IMR-90 (cell line): ENCODE data around the gene SPPL3. TPM values are rescaled to one million over a fixed set of nuclear protein-coding genes. Genes with fewer than 3 reads are reported as not detected.

ENCODE experiments used
- ATAC-seq: fragments of 200-7000 bp; cut with Tn5 transposase; 2 replicates; pipeline ENCODE4 v1.9.1; 2020; ENCODE audit warnings: low read depth, mild to moderate bottlenecking, moderate library complexity
- BruUV-seq: library from RNA; stranded (reverse); fragments of 400-500 nt; replicated peaks from 2 replicates; lab custom pipeline; 2021; lab: Mats Ljungman, UMichigan
- CTCF ChIA-PET: fragments of 300-600 bp; formaldehyde crosslinking; extraction: SDS; loops from one replicate; lab custom pipeline; 2021; ENCODE audit warnings: antibody characterized with exemption; lab: Yijun Ruan, JAX
- POLR2A ChIA-PET: fragments of 300-600 bp; sonication (Branson Sonifier 250); formaldehyde crosslinking; loops from one replicate; lab custom pipeline; 2022; ENCODE audit warnings: antibody characterized with exemption; ENCODE audit not compliant: unreplicated experiment; lab: Charles Lee
- DNase-seq: peaks from one replicate; pipeline ENCODE4 v3.0.0; 2013
- H2AFZ ChIP-seq: replicated peaks from 2 replicates; pipeline ENCODE3; 2013; ENCODE audit warnings: low read length, mild to moderate bottlenecking; ENCODE audit not compliant: poor library complexity
- H2AK5ac ChIP-seq: 2 replicates; pipeline ENCODE4 v1.6.1; 2013; ENCODE audit warnings: low read depth, low read length, inconsistent platforms
- H2AK9ac ChIP-seq: replicated peaks from 2 replicates; pipeline ENCODE3; 2013; ENCODE audit warnings: mild to moderate bottlenecking, low read depth, low read length, moderate library complexity; ENCODE audit not compliant: poor library complexity
- H2BK120ac ChIP-seq: 2 replicates; pipeline ENCODE4 v1.6.1; 2013; ENCODE audit warnings: low read depth, low read length, inconsistent platforms
- H2BK15ac ChIP-seq: 3 replicates; pipeline ENCODE4 v1.6.1; 2013; ENCODE audit warnings: low read depth, low read length, inconsistent platforms
- H2BK20ac ChIP-seq: 2 replicates; pipeline ENCODE4 v1.6.1; 2013; ENCODE audit warnings: low read depth, mild to moderate bottlenecking, inconsistent platforms, low read length, moderate library complexity
- H2BK5ac ChIP-seq: 2 replicates; pipeline ENCODE4 v1.6.1; 2013; ENCODE audit warnings: mild to moderate bottlenecking, low read depth, low read length, inconsistent platforms; ENCODE audit not compliant: poor library complexity, severe bottlenecking
- H3K14ac ChIP-seq: replicated peaks from 2 replicates; pipeline ENCODE4 v1.6.1; 2013; ENCODE audit warnings: low read depth, low read length, inconsistent platforms
- H3K18ac ChIP-seq: 2 replicates; pipeline ENCODE4 v1.6.1; 2013; ENCODE audit warnings: low read depth, low read length, control low read depth
- H3K23ac ChIP-seq: 2 replicates; pipeline ENCODE4 v1.6.1; 2013; ENCODE audit warnings: low read depth, low read length, inconsistent platforms
- H3K27ac ChIP-seq: 2 replicates; pipeline ENCODE4 v1.5.1; 2013; ENCODE audit warnings: mild to moderate bottlenecking, control low read depth, low read length; ENCODE audit not compliant: insufficient read depth
- H3K27me3 ChIP-seq: 2 replicates; pipeline ENCODE4 v1.6.1; 2013; ENCODE audit warnings: low read length; ENCODE audit not compliant: control insufficient read depth, insufficient read depth
- H3K36me3 ChIP-seq: 2 replicates; pipeline ENCODE4 v1.6.1; 2013; ENCODE audit warnings: low read length, mixed read lengths; ENCODE audit not compliant: control insufficient read depth, insufficient read depth
- H3K4ac ChIP-seq: 2 replicates; pipeline ENCODE4 v1.6.1; 2013; ENCODE audit warnings: low read depth, low read length, inconsistent platforms
- H3K4me1 ChIP-seq: 2 replicates; pipeline ENCODE4 v1.6.1; 2013; ENCODE audit warnings: low read length, mixed read lengths; ENCODE audit not compliant: control insufficient read depth, insufficient read depth
- H3K4me2 ChIP-seq: 2 replicates; pipeline ENCODE4 v1.6.1; 2013; ENCODE audit warnings: low read depth, mild to moderate bottlenecking, control low read depth, low read length, moderate library complexity
- H3K4me3 ChIP-seq: 2 replicates; pipeline ENCODE4 v1.5.1; 2013; ENCODE audit warnings: low read depth, mild to moderate bottlenecking, control low read depth, low read length, moderate library complexity; ENCODE audit not compliant: insufficient read depth
- H3K56ac ChIP-seq: 2 replicates; pipeline ENCODE4 v1.6.1; 2013; ENCODE audit warnings: low read length, inconsistent platforms; ENCODE audit not compliant: insufficient read depth; ENCODE audit errors: extremely low read depth
- H3K79me1 ChIP-seq, 2 experiments: 2 replicates each; pipeline ENCODE4 v1.6.1; 2013; ENCODE audit warnings: low read length in 2 of 2, inconsistent platforms in 1 of 2, low read depth in 1 of 2
- H3K9ac ChIP-seq: 2 replicates; pipeline ENCODE4 v1.6.1; 2013; ENCODE audit warnings: low read depth, low read length, control low read depth
- H3K9me1 ChIP-seq: 2 replicates; pipeline ENCODE4 v1.6.1; 2013; ENCODE audit warnings: low read length, inconsistent platforms; ENCODE audit not compliant: insufficient read depth
- H3K9me3 ChIP-seq: 2 replicates; pipeline ENCODE4 v1.6.1; 2013; ENCODE audit warnings: low read length; ENCODE audit not compliant: control insufficient read depth, insufficient read depth
- H4K20me1 ChIP-seq: 2 replicates; pipeline ENCODE4 v1.6.1; 2013; ENCODE audit warnings: low read length, inconsistent platforms; ENCODE audit not compliant: insufficient read depth
- H4K5ac ChIP-seq: 2 replicates; pipeline ENCODE4 v1.6.1; 2013; ENCODE audit warnings: mild to moderate bottlenecking, low read depth, low read length, control low read depth
- H4K8ac ChIP-seq, 2 experiments: 2 replicates each; pipeline ENCODE4 v1.6.1; 2013; ENCODE audit warnings: low read depth in 2 of 2, low read length in 2 of 2, control low read depth in 1 of 2, inconsistent platforms in 1 of 2
- H4K91ac ChIP-seq: 2 replicates; pipeline ENCODE4 v1.6.1; 2013; ENCODE audit warnings: low read depth, low read length, inconsistent platforms; ENCODE audit not compliant: insufficient read depth
- BHLHE40 ChIP-seq: fragments of 150-350 bp; IDR thresholded peaks from 2 replicates; pipeline ENCODE4 v1.6.1; 2016; ENCODE audit warnings: mild to moderate bottlenecking, low read depth, low read length
- ELK1 ChIP-seq: fragments of 150-350 bp; IDR thresholded peaks from 2 replicates; pipeline ENCODE4 v1.6.1; 2016; ENCODE audit warnings: low read depth, mild to moderate bottlenecking, low read length, moderate library complexity, borderline replicate concordance
- FOS ChIP-seq: fragments of 150-350 bp; IDR thresholded peaks from 2 replicates; pipeline ENCODE4 v1.6.1; 2016; ENCODE audit warnings: low read depth, low read length
- MAFK ChIP-seq: IDR thresholded peaks from 2 replicates; pipeline ENCODE4 v1.6.1; 2012; ENCODE audit warnings: low read depth, low read length, improper control_type of control experiment
- MAZ ChIP-seq: IDR thresholded peaks from 2 replicates; pipeline ENCODE4 v1.6.1; 2012; ENCODE audit warnings: low read depth, mild to moderate bottlenecking, low read length, improper control_type of control experiment, moderate library complexity, borderline replicate concordance
- POLR2A ChIP-seq: IDR thresholded peaks from 2 replicates; pipeline ENCODE4 v1.6.1; 2012; ENCODE audit warnings: mild to moderate bottlenecking, low read depth, low read length
- RAD21 ChIP-seq: IDR thresholded peaks from 2 replicates; pipeline ENCODE4 v1.6.1; 2012; ENCODE audit warnings: low read length, improper control_type of control experiment
- RCOR1 ChIP-seq: IDR thresholded peaks from 2 replicates; pipeline ENCODE4 v1.6.1; 2012; ENCODE audit warnings: mild to moderate bottlenecking, low read length, improper control_type of control experiment; ENCODE audit not compliant: insufficient replicate concordance
- WGBS, 2 experiments: methylation state at CpG; one replicate each; pipeline versions ENCODE4 v1.1.5 to v1.1.7; 2013; ENCODE audit warnings: missing lambda C conversion rate in 2 of 2; ENCODE audit not compliant: insufficient read length in 1 of 2; ENCODE audit errors: extremely low coverage in 2 of 2; 5-methylcytosine and 5-hydroxymethylcytosine counted together
- dilution Hi-C: fragments of 300-500 bp; cut with HindIII; formaldehyde crosslinking; loops from one replicate; pipeline ENCODE4 v1.14.3; 2018; ENCODE audit warnings: low sequenced_read_pairs; ENCODE audit not compliant: unreplicated experiment
- in situ Hi-C: fragments of 300-500 bp; cut with MboI; formaldehyde crosslinking; loops from 3 replicates; pipeline ENCODE4 v1.14.3; 2019; ENCODE audit warnings: low sequenced_read_pairs, inconsistent platforms, mixed read lengths
- intact Hi-C: fragments of 100-400 bp; cut with micrococcal nuclease; formaldehyde crosslinking; loops from 2 replicates; pipeline ENCODE4 v1.10.0; 2022
- polyA plus RNA-seq, 3 experiments: library from polyadenylated mRNA; depleted of rRNA; stranded (reverse); fragments of >200 nt; gene quantifications; 2 replicates each; pipeline ENCODE4 v1.2.3, GENCODE V29; 2012; ENCODE audit warnings: low replicate concordance in 1 of 3
- total RNA-seq: library from RNA; depleted of rRNA; stranded (reverse); fragments of >200 nt; gene quantifications from 2 replicates; pipeline ENCODE4 v1.2.3, GENCODE V29; 2012
- TF ChIP-seq, protein P1 (sequence below): fragments of 150-350 bp; IDR thresholded peaks from 2 replicates; pipeline ENCODE4 v1.6.1; 2017; ENCODE audit warnings: mild to moderate bottlenecking, antibody characterized with exemption, low read length, low read depth

SPPL3 gene
- total and polyA plus RNA-seq, 2 of the 4 experiments (the other 2 are of a cell fraction), result 1.6 to 18.0 TPM

GRCh38 chr12:120836114-120836684 lies 68.0 kb downstream of the SPPL3 start:
- no peak overlapping the region for H3K4me3 ChIP-seq
- no peak overlapping the region for H4K5ac ChIP-seq
- H3K14ac ChIP-seq, result no peak overlapping the region
- no peak overlapping the region for H2BK15ac ChIP-seq
- DNase-seq (no peak), ATAC-seq (no peak)
- H3K27me3 ChIP-seq, result no peaks in the 10 kb centered on the region
- intact Hi-C loops (no loop called here), in situ Hi-C loops (no loop called here), dilution Hi-C loops (no loop called here)
- no TSS peak for BruUV-seq
- H3K36me3 ChIP-seq, result no peaks in the 10 kb centered on the region
- no peak overlapping the region for H3K4ac ChIP-seq
- no peak overlapping the region for H2BK20ac ChIP-seq
- no peak overlapping the region for H3K9ac ChIP-seq
- TF ChIP-seq POLR2A, result no peak
- TF ChIP-seq, protein P1, sequence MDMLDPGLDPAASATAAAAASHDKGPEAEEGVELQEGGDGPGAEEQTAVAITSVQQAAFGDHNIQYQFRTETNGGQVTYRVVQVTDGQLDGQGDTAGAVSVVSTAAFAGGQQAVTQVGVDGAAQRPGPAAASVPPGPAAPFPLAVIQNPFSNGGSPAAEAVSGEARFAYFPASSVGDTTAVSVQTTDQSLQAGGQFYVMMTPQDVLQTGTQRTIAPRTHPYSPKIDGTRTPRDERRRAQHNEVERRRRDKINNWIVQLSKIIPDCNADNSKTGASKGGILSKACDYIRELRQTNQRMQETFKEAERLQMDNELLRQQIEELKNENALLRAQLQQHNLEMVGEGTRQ, result no peak
- TF ChIP-seq FOS, result no peak
- TF ChIP-seq MAFK, result no peak
- no peak for TF ChIP-seq RAD21
- no peak for TF ChIP-seq MAZ
- no peak for TF ChIP-seq ELK1
- TF ChIP-seq BHLHE40, result no peak
- no peak for TF ChIP-seq RCOR1
- no peak overlapping the region for H4K8ac ChIP-seq
- H3K4me1 ChIP-seq, result peaks cover 3% of the 10 kb centered on the region
- no peak overlapping the region for H2BK5ac ChIP-seq
- H2AFZ ChIP-seq, result no peak overlapping the region
- H4K20me1 ChIP-seq, result peaks cover 34% of the 10 kb centered on the region
- H3K23ac ChIP-seq, result no peak overlapping the region
- H3K79me1 ChIP-seq, result peaks cover 19 to 45% of the 10 kb centered on the region in 2 experiments
- H3K4me2 ChIP-seq, result no peak overlapping the region
- H3K9me1 ChIP-seq, result 0 out of 2 replicates have a peak, but pooled peaks cover 3% of the 10 kb centered on the region
- CTCF ChIA-PET, result interaction anchor here (2.2 kb wide), 1 partner anchor 13 kb away, joined by 6 read pairs; no protein-coding TSS in a partner anchor
- H3K18ac ChIP-seq, result no peak overlapping the region
- no peak overlapping the region for H3K27ac ChIP-seq
- no peak overlapping the region for H2AK5ac ChIP-seq
- H3K56ac ChIP-seq, result no peak overlapping the region
- H2AK9ac ChIP-seq, result no peak overlapping the region
- no peak overlapping the region for H2BK120ac ChIP-seq
- POLR2A ChIA-PET, result no interaction called here
- no CpG with 5 or more reads among the region's 4 CpGs for WGBS, 2 experiments
- no peak overlapping the region for H4K91ac ChIP-seq
- no peaks in the 10 kb centered on the region for H3K9me3 ChIP-seq
